GM23338 (cell line): ENCODE measurements around the gene CACHD1. TPM values are rescaled to one million over a fixed set of nuclear protein-coding genes. Genes with fewer than 3 reads are reported as not detected.

Experiments used
- ATAC-seq: fragments of 200-7000 bp; cut with Tn5 transposase; 3 replicates; pipeline ENCODE4 v1.9.1; 2020
- DNase-seq: peaks from one replicate; pipeline ENCODE4 v3.0.0-alpha.2; 2015; ENCODE audit warnings: low spot score
- H2AFZ ChIP-seq: fragments of 200-600 bp; sonication (generic); 2 replicates; pipeline ENCODE4 v1.8.0; 2016; ENCODE audit warnings: antibody characterized with exemption, mild to moderate bottlenecking, moderate library complexity
- H3F3A ChIP-seq: fragments of 200-600 bp; sonication (generic); replicated peaks from 2 replicates; pipeline ENCODE4 v1.8.0; 2017; ENCODE audit warnings: antibody characterized with exemption, mixed run types, low read depth
- H3K27ac ChIP-seq: fragments of 200-600 bp; sonication (generic); 2 replicates; pipeline ENCODE4 v1.6.1; 2016; ENCODE audit warnings: low read depth
- H3K27me3 ChIP-seq: fragments of 200-600 bp; sonication (generic); 2 replicates; pipeline ENCODE4 v1.8.0; 2016; ENCODE audit warnings: mild to moderate bottlenecking, mixed run types, moderate library complexity; ENCODE audit not compliant: insufficient read depth
- H3K36me3 ChIP-seq: fragments of 200-600 bp; sonication (generic); 2 replicates; pipeline ENCODE4 v1.8.0; 2016; ENCODE audit warnings: mild to moderate bottlenecking; ENCODE audit not compliant: insufficient read depth
- H3K4me1 ChIP-seq: fragments of 200-600 bp; sonication (generic); 2 replicates; pipeline ENCODE4 v1.8.0; 2016; ENCODE audit warnings: mild to moderate bottlenecking, moderate library complexity; ENCODE audit not compliant: insufficient read depth
- H3K4me2 ChIP-seq: fragments of 200-600 bp; sonication (generic); 2 replicates; pipeline ENCODE4 v1.7.1; 2017; ENCODE audit warnings: mixed run types
- H3K4me3 ChIP-seq: fragments of 200-600 bp; sonication (generic); 2 replicates; pipeline ENCODE4 v1.6.1; 2016; ENCODE audit warnings: mixed run types
- H3K79me2 ChIP-seq: fragments of 200-600 bp; sonication (generic); replicated peaks from 2 replicates; pipeline ENCODE4 v1.8.0; 2017; ENCODE audit warnings: mild to moderate bottlenecking; ENCODE audit not compliant: insufficient read depth
- H3K9me2 ChIP-seq: fragments of 200-600 bp; sonication (generic); 2 replicates; pipeline ENCODE4 v1.8.0; 2017; ENCODE audit not compliant: insufficient read depth
- H4K20me1 ChIP-seq: fragments of 200-600 bp; sonication (generic); replicated peaks from 2 replicates; pipeline ENCODE4 v1.8.0; 2017; ENCODE audit warnings: mild to moderate bottlenecking; ENCODE audit not compliant: insufficient read depth
- H3K27ac Mint-ChIP-seq: 2 replicates; pipeline ENCODE4 v1.8.0; 2020; ENCODE audit warnings: inconsistent platforms, mild to moderate bottlenecking, moderate library complexity, mixed read lengths
- H3K27me3 Mint-ChIP-seq: 3 replicates; pipeline ENCODE4 v1.8.0; 2022; ENCODE audit warnings: low read depth, mild to moderate bottlenecking, moderate library complexity, mixed read lengths, inconsistent platforms; ENCODE audit not compliant: insufficient read depth, poor library complexity
- H3K36me3 Mint-ChIP-seq: 3 replicates; pipeline ENCODE4 v1.8.0; 2021; ENCODE audit warnings: low read depth, mild to moderate bottlenecking, inconsistent platforms, moderate library complexity, mixed read lengths
- H3K4me1 Mint-ChIP-seq: 3 replicates; pipeline ENCODE4 v1.8.0; 2020; ENCODE audit warnings: mild to moderate bottlenecking, inconsistent platforms, mixed read lengths
- H3K4me3 Mint-ChIP-seq: 3 replicates; pipeline ENCODE4 v1.8.0; 2021; ENCODE audit warnings: moderate library complexity, mild to moderate bottlenecking, inconsistent platforms, mixed read lengths
- H3K9me3 Mint-ChIP-seq: 3 replicates; pipeline ENCODE4 v1.8.0; 2020; ENCODE audit warnings: moderate library complexity, mild to moderate bottlenecking, inconsistent platforms, mixed read lengths
- CREB1 ChIP-seq: fragments of 250-450 bp; sonication (Bioruptor Pico); IDR thresholded peaks from 2 replicates; pipeline ENCODE4 v1.5.0; 2020; ENCODE audit warnings: low read depth, mild to moderate bottlenecking, moderate library complexity
- EZH2 ChIP-seq: fragments of 200-600 bp; sonication (generic); IDR thresholded peaks from one replicate; pipeline ENCODE4 v1.8.0; 2017; ENCODE audit warnings: antibody characterized with exemption, mild to moderate bottlenecking, low read depth; ENCODE audit not compliant: unreplicated experiment
- EZH2phosphoT487 ChIP-seq: fragments of 200-600 bp; sonication (generic); IDR thresholded peaks from one replicate; pipeline ENCODE4 v1.8.1; 2018; ENCODE audit warnings: antibody characterized with exemption; ENCODE audit not compliant: unreplicated experiment
- JUNB ChIP-seq: IDR thresholded peaks from one replicate; pipeline ENCODE4 v1.6.1; 2016; ENCODE audit warnings: antibody characterized with exemption; ENCODE audit not compliant: unreplicated experiment
- NANOG ChIP-seq: IDR thresholded peaks from 2 replicates; pipeline ENCODE4 v1.6.1; 2016; ENCODE audit warnings: antibody characterized with exemption, borderline replicate concordance
- POLR2AphosphoS5 ChIP-seq: IDR thresholded peaks from 2 replicates; pipeline ENCODE4 v1.6.1; 2016; ENCODE audit warnings: antibody characterized with exemption, low read depth
- STAT1 ChIP-seq: IDR thresholded peaks from one replicate; pipeline ENCODE4 v1.6.1; 2016; ENCODE audit warnings: antibody characterized with exemption; ENCODE audit not compliant: unreplicated experiment
- ZNF114 ChIP-seq: fragments of 250-450 bp; sonication (Bioruptor Pico); IDR thresholded peaks from 2 replicates; pipeline ENCODE4 v1.5.0; 2020; ENCODE audit warnings: mild to moderate bottlenecking, moderate library complexity
- polyA plus RNA-seq: library from polyadenylated mRNA; unstranded; fragments of >200 nt; fragmentation: Nextera tagmentation; extraction: Ambion mirVana; gene quantifications from 2 replicates; pipeline ENCODE4 v1.2.1, GENCODE V29; 2016
- total RNA-seq: library from RNA; depleted of rRNA; stranded (reverse); fragments of >200 nt; shearing (Covaris generic); gene quantifications from 2 replicates; pipeline ENCODE4 v1.2.3, GENCODE V29; 2014
- TF ChIP-seq, protein P1 (sequence below): IDR thresholded peaks from 2 replicates; pipeline ENCODE4 v1.6.1; 2016; ENCODE audit warnings: antibody characterized with exemption
- TF ChIP-seq, protein P2 (sequence below), 2 experiments: fragments of 200-600 bp in 1 of 2; sonication (generic) in 1 of 2; conservative IDR thresholded peaks; 2 replicates each; pipeline versions ENCODE4 v1.5.1 to v1.6.1; 2016 to 2017; ENCODE audit warnings: antibody characterized with exemption in 2 of 2, low read depth in 2 of 2, mild to moderate bottlenecking in 2 of 2, moderate library complexity in 1 of 2
- TF ChIP-seq, protein P3 (sequence below): IDR thresholded peaks from one replicate; pipeline ENCODE4 v1.6.1; 2018; ENCODE audit warnings: antibody characterized with exemption; ENCODE audit not compliant: unreplicated experiment

The CACHD1 gene
- total and polyA plus RNA-seq, 2 experiments from 2014 or later = 12.6 to 43.7 TPM

DNA sequence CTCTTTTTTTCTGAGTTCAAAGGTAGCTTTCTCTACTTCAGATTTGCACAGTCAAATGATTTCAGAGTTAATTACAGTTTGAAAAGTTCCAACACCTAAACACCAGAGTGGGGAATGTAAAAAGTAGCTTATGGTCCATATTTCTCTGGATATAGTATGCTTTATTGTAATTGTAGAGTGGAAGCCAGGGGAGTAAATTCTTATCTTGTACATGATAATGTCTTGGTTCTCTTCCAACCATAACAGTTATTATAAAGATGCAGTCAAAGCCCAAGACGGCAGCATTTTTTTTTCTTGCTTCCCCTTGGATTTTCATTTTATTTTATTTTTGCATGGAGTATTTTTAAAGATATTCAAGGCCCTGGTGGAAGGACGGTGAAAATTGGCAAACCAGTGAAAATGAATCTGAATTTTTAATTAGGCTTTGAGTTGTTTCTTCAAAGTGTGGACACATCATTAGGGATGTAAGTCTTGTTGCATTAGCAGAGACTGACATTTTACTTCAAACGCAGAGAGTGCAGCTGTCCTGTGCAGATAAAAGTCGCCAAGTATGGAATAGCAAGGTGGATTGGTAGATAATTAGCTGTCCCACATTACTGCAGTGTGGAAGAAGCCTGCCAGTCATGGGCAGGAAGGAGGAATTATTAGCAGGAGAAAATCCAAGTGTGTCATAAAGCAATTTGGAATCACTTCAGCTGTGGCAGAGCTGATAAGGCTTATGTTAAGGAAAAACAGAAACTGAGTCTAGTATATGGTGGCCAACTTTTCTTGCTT is 11.3 kb downstream of the CACHD1 start (continued):
- TF ChIP-seq NANOG (no peak), STAT1 (no peak), ZNF114 (CRISPR knock-in tag) (no peak), CREB1 (no peak), POLR2AphosphoS5 (no peak)
- TF ChIP-seq, protein P1, sequence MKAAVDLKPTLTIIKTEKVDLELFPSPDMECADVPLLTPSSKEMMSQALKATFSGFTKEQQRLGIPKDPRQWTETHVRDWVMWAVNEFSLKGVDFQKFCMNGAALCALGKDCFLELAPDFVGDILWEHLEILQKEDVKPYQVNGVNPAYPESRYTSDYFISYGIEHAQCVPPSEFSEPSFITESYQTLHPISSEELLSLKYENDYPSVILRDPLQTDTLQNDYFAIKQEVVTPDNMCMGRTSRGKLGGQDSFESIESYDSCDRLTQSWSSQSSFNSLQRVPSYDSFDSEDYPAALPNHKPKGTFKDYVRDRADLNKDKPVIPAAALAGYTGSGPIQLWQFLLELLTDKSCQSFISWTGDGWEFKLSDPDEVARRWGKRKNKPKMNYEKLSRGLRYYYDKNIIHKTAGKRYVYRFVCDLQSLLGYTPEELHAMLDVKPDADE = no peak

DNA sequence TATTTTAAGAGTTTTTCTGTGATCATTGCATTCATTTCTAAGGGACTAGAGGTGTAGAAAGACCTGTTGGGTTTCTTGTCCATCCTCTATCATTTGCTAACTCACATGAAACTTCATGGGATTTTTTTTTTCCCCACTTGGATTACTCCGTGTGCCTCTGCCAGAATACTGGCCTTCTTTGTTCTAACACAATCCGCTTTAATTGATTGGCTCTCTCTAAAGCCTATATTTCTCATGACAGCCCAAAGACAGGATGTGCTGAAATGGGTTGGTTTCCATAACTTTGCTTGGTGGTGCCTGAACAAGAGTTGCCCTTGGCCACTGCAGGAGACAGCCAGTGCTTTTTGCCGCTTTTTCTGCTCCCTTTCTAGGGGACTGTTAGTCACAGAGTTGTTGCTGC is 12.2 kb downstream of the CACHD1 start:
- no peak overlapping the region for H2AFZ ChIP-seq

More for the DNA sequence above, 12.2 kb downstream of the CACHD1 start:
- no peak overlapping the region for H3K4me3 Mint-ChIP-seq
- Histone ChIP-seq H3K4me3 (no peak overlapping the region), H3K4me1 (peaks cover 58% of the 10 kb centered on the region), H3K9me2 (no peaks in the 10 kb centered on the region), H4K20me1 (peaks cover 24% of the 10 kb centered on the region), H3K27ac (no peak overlapping the region), H3K4me2 (no peak overlapping the region), H3F3A (no peaks in the 10 kb centered on the region), H3K27me3 (no peaks in the 10 kb centered on the region), H3K79me2 (peaks cover 100% of the 10 kb centered on the region), H3K36me3 (no peaks in the 10 kb centered on the region)
- no peak overlapping the region for H3K27ac Mint-ChIP-seq
- DNase-seq (no peak), ATAC-seq (no peak)
- peaks cover 3% of the 10 kb centered on the region for H3K27me3 Mint-ChIP-seq
- TF ChIP-seq STAT1 = no peak
- TF ChIP-seq EZH2phosphoT487 = no peak
- TF ChIP-seq, protein P2, sequence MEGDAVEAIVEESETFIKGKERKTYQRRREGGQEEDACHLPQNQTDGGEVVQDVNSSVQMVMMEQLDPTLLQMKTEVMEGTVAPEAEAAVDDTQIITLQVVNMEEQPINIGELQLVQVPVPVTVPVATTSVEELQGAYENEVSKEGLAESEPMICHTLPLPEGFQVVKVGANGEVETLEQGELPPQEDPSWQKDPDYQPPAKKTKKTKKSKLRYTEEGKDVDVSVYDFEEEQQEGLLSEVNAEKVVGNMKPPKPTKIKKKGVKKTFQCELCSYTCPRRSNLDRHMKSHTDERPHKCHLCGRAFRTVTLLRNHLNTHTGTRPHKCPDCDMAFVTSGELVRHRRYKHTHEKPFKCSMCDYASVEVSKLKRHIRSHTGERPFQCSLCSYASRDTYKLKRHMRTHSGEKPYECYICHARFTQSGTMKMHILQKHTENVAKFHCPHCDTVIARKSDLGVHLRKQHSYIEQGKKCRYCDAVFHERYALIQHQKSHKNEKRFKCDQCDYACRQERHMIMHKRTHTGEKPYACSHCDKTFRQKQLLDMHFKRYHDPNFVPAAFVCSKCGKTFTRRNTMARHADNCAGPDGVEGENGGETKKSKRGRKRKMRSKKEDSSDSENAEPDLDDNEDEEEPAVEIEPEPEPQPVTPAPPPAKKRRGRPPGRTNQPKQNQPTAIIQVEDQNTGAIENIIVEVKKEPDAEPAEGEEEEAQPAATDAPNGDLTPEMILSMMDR (conservative IDR thresholded peaks at IDR 0.05; ENCODE audit: low read depth in 2 of 2) = no peak
- TF ChIP-seq, protein P3, sequence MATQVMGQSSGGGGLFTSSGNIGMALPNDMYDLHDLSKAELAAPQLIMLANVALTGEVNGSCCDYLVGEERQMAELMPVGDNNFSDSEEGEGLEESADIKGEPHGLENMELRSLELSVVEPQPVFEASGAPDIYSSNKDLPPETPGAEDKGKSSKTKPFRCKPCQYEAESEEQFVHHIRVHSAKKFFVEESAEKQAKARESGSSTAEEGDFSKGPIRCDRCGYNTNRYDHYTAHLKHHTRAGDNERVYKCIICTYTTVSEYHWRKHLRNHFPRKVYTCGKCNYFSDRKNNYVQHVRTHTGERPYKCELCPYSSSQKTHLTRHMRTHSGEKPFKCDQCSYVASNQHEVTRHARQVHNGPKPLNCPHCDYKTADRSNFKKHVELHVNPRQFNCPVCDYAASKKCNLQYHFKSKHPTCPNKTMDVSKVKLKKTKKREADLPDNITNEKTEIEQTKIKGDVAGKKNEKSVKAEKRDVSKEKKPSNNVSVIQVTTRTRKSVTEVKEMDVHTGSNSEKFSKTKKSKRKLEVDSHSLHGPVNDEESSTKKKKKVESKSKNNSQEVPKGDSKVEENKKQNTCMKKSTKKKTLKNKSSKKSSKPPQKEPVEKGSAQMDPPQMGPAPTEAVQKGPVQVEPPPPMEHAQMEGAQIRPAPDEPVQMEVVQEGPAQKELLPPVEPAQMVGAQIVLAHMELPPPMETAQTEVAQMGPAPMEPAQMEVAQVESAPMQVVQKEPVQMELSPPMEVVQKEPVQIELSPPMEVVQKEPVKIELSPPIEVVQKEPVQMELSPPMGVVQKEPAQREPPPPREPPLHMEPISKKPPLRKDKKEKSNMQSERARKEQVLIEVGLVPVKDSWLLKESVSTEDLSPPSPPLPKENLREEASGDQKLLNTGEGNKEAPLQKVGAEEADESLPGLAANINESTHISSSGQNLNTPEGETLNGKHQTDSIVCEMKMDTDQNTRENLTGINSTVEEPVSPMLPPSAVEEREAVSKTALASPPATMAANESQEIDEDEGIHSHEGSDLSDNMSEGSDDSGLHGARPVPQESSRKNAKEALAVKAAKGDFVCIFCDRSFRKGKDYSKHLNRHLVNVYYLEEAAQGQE = no peak
- TF ChIP-seq, protein P1 = no peak
- no peak for TF ChIP-seq NANOG
- no peak for TF ChIP-seq EZH2
- no peak for TF ChIP-seq CREB1
- TF ChIP-seq ZNF114 (CRISPR knock-in tag) = no peak
- no peak for TF ChIP-seq POLR2AphosphoS5
- no peak for TF ChIP-seq JUNB
- H3K36me3 Mint-ChIP-seq = peaks cover 4% of the 10 kb centered on the region; the same call in 2 of the 3 replicates
- H3K4me1 Mint-ChIP-seq = peaks cover 63% of the 10 kb centered on the region
- H3K9me3 Mint-ChIP-seq = no peaks in the 10 kb centered on the region
